ENCODE data around the gene PRH1.

The PRH1 gene

DNA sequence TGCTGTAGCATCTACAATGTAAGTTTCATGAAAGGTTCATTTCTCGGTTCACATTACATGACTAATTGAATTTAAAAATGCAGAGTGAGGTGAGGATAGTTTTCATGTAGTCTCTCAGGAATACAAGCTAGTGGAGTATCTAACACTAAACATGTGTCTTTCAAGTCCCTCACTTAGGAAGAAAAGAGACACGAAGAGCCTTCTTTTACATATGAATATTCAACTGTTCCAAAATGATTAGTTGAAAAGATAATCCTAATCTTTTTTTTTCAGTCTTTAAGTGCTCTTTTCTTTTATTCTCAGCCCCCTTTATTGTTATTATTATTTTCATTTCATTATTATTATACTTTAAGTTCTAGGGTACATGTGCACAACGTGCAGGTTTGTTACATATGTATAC, 45.6 kb downstream of the PRH1 start:
- DNase-seq (ENCODE audit: low read depth): no peak

Measured in stimulated activated CD8-positive, alpha-beta memory T cell treated with anti-CD3 and anti-CD28 coated beads, Interleukin-7, amount 100 ng/mL, for 24 hours (primary cell).